GM23338 (cell line): ENCODE data around the gene TOMM40L. TPM values are rescaled to one million over a fixed set of nuclear protein-coding genes. Genes with fewer than 3 reads are reported as not detected.

Experiments used
- ATAC-seq: fragments of 200-7000 bp; cut with Tn5 transposase; 3 replicates; pipeline ENCODE4 v1.9.1; 2020
- DNase-seq: peaks from one replicate; pipeline ENCODE4 v3.0.0-alpha.2; 2015; ENCODE audit warnings: low spot score
- H2AFZ ChIP-seq: fragments of 200-600 bp; sonication (generic); 2 replicates; pipeline ENCODE4 v1.8.0; 2016; ENCODE audit warnings: antibody characterized with exemption, mild to moderate bottlenecking, moderate library complexity
- H3F3A ChIP-seq: fragments of 200-600 bp; sonication (generic); replicated peaks from 2 replicates; pipeline ENCODE4 v1.8.0; 2017; ENCODE audit warnings: antibody characterized with exemption, mixed run types, low read depth
- H3K27ac ChIP-seq: fragments of 200-600 bp; sonication (generic); 2 replicates; pipeline ENCODE4 v1.6.1; 2016; ENCODE audit warnings: low read depth
- H3K27me3 ChIP-seq: fragments of 200-600 bp; sonication (generic); 2 replicates; pipeline ENCODE4 v1.8.0; 2016; ENCODE audit warnings: mild to moderate bottlenecking, mixed run types, moderate library complexity; ENCODE audit not compliant: insufficient read depth
- H3K36me3 ChIP-seq: fragments of 200-600 bp; sonication (generic); 2 replicates; pipeline ENCODE4 v1.8.0; 2016; ENCODE audit warnings: mild to moderate bottlenecking; ENCODE audit not compliant: insufficient read depth
- H3K4me1 ChIP-seq: fragments of 200-600 bp; sonication (generic); 2 replicates; pipeline ENCODE4 v1.8.0; 2016; ENCODE audit warnings: mild to moderate bottlenecking, moderate library complexity; ENCODE audit not compliant: insufficient read depth
- H3K4me2 ChIP-seq: fragments of 200-600 bp; sonication (generic); 2 replicates; pipeline ENCODE4 v1.7.1; 2017; ENCODE audit warnings: mixed run types
- H3K4me3 ChIP-seq: fragments of 200-600 bp; sonication (generic); 2 replicates; pipeline ENCODE4 v1.6.1; 2016; ENCODE audit warnings: mixed run types
- H3K79me2 ChIP-seq: fragments of 200-600 bp; sonication (generic); replicated peaks from 2 replicates; pipeline ENCODE4 v1.8.0; 2017; ENCODE audit warnings: mild to moderate bottlenecking; ENCODE audit not compliant: insufficient read depth
- H3K9me2 ChIP-seq: fragments of 200-600 bp; sonication (generic); 2 replicates; pipeline ENCODE4 v1.8.0; 2017; ENCODE audit not compliant: insufficient read depth
- H4K20me1 ChIP-seq: fragments of 200-600 bp; sonication (generic); replicated peaks from 2 replicates; pipeline ENCODE4 v1.8.0; 2017; ENCODE audit warnings: mild to moderate bottlenecking; ENCODE audit not compliant: insufficient read depth
- H3K27ac Mint-ChIP-seq: 2 replicates; pipeline ENCODE4 v1.8.0; 2020; ENCODE audit warnings: inconsistent platforms, mild to moderate bottlenecking, moderate library complexity, mixed read lengths
- H3K27me3 Mint-ChIP-seq: 3 replicates; pipeline ENCODE4 v1.8.0; 2022; ENCODE audit warnings: low read depth, mild to moderate bottlenecking, moderate library complexity, mixed read lengths, inconsistent platforms; ENCODE audit not compliant: insufficient read depth, poor library complexity
- H3K36me3 Mint-ChIP-seq: 3 replicates; pipeline ENCODE4 v1.8.0; 2021; ENCODE audit warnings: low read depth, mild to moderate bottlenecking, inconsistent platforms, moderate library complexity, mixed read lengths
- H3K4me1 Mint-ChIP-seq: 3 replicates; pipeline ENCODE4 v1.8.0; 2020; ENCODE audit warnings: mild to moderate bottlenecking, inconsistent platforms, mixed read lengths
- H3K4me3 Mint-ChIP-seq: 3 replicates; pipeline ENCODE4 v1.8.0; 2021; ENCODE audit warnings: moderate library complexity, mild to moderate bottlenecking, inconsistent platforms, mixed read lengths
- H3K9me3 Mint-ChIP-seq: 3 replicates; pipeline ENCODE4 v1.8.0; 2020; ENCODE audit warnings: moderate library complexity, mild to moderate bottlenecking, inconsistent platforms, mixed read lengths
- CREB1 ChIP-seq: fragments of 250-450 bp; sonication (Bioruptor Pico); IDR thresholded peaks from 2 replicates; pipeline ENCODE4 v1.5.0; 2020; ENCODE audit warnings: low read depth, mild to moderate bottlenecking, moderate library complexity
- EZH2 ChIP-seq: fragments of 200-600 bp; sonication (generic); IDR thresholded peaks from one replicate; pipeline ENCODE4 v1.8.0; 2017; ENCODE audit warnings: antibody characterized with exemption, mild to moderate bottlenecking, low read depth; ENCODE audit not compliant: unreplicated experiment
- EZH2phosphoT487 ChIP-seq: fragments of 200-600 bp; sonication (generic); IDR thresholded peaks from one replicate; pipeline ENCODE4 v1.8.1; 2018; ENCODE audit warnings: antibody characterized with exemption; ENCODE audit not compliant: unreplicated experiment
- JUNB ChIP-seq: IDR thresholded peaks from one replicate; pipeline ENCODE4 v1.6.1; 2016; ENCODE audit warnings: antibody characterized with exemption; ENCODE audit not compliant: unreplicated experiment
- NANOG ChIP-seq: IDR thresholded peaks from 2 replicates; pipeline ENCODE4 v1.6.1; 2016; ENCODE audit warnings: antibody characterized with exemption, borderline replicate concordance
- POLR2AphosphoS5 ChIP-seq: IDR thresholded peaks from 2 replicates; pipeline ENCODE4 v1.6.1; 2016; ENCODE audit warnings: antibody characterized with exemption, low read depth
- STAT1 ChIP-seq: IDR thresholded peaks from one replicate; pipeline ENCODE4 v1.6.1; 2016; ENCODE audit warnings: antibody characterized with exemption; ENCODE audit not compliant: unreplicated experiment
- ZNF114 ChIP-seq: fragments of 250-450 bp; sonication (Bioruptor Pico); IDR thresholded peaks from 2 replicates; pipeline ENCODE4 v1.5.0; 2020; ENCODE audit warnings: mild to moderate bottlenecking, moderate library complexity
- ZNF331 ChIP-seq: fragments of 250-450 bp; sonication (Bioruptor Pico); IDR thresholded peaks from 2 replicates; pipeline ENCODE4 v1.5.0; 2020; ENCODE audit warnings: low read depth, mild to moderate bottlenecking, moderate library complexity
- polyA plus RNA-seq: library from polyadenylated mRNA; unstranded; fragments of >200 nt; fragmentation: Nextera tagmentation; extraction: Ambion mirVana; gene quantifications from 2 replicates; pipeline ENCODE4 v1.2.1, GENCODE V29; 2016
- total RNA-seq: library from RNA; depleted of rRNA; stranded (reverse); fragments of >200 nt; shearing (Covaris generic); gene quantifications from 2 replicates; pipeline ENCODE4 v1.2.3, GENCODE V29; 2014
- TF ChIP-seq, protein P1 (sequence below), 2 experiments: fragments of 200-600 bp in 1 of 2; sonication (generic) in 1 of 2; conservative IDR thresholded peaks; 2 replicates each; pipeline versions ENCODE4 v1.5.1 to v1.6.1; 2016 to 2017; ENCODE audit warnings: antibody characterized with exemption in 2 of 2, low read depth in 2 of 2, mild to moderate bottlenecking in 2 of 2, moderate library complexity in 1 of 2
- TF ChIP-seq, protein P2 (sequence below): IDR thresholded peaks from 2 replicates; pipeline ENCODE4 v1.6.1; 2016; ENCODE audit warnings: antibody characterized with exemption
- TF ChIP-seq, protein P3 (sequence below): fragments of 250-450 bp; sonication (Bioruptor Pico); IDR thresholded peaks from 2 replicates; pipeline ENCODE4 v1.5.0; 2020; ENCODE audit warnings: mild to moderate bottlenecking, moderate library complexity
- TF ChIP-seq, protein P4 (sequence below): IDR thresholded peaks from one replicate; pipeline ENCODE4 v1.6.1; 2018; ENCODE audit warnings: antibody characterized with exemption; ENCODE audit not compliant: unreplicated experiment

The TOMM40L gene
- total and polyA plus RNA-seq, 2 experiments from 2014 or later: 6.8 to 12.9 TPM

DNA sequence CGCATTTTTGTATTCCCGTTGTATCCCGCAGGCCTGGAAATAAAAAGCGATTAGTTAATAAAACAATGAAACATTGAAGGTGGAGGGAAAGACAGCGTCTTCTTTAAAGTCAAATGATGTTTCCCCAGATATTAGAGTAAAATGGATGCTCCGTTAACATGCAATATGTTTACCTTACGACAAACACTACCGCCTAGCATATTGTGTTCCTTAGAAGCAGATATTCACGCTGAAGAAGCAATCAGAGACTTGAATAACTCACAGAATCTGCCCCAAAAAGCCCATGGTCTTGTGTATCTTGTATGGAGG lies 48.0 kb upstream of the TOMM40L start:
- Histone ChIP-seq H4K20me1 (peaks cover 6% of the 10 kb centered on the region; the same call in 1 of the 2 replicates), H3K27ac (peak overlapping the region; percentile 92; the same call in 1 of the 2 replicates), H3K4me2 (peak overlapping the region; percentile 100), H3K79me2 (peaks cover 8% of the 10 kb centered on the region), H3K36me3 (peaks cover 7% of the 10 kb centered on the region), H3K9me2 (no peaks in the 10 kb centered on the region), H2AFZ (peak overlapping the region; percentile 98; the same call in 1 of the 2 replicates), H3K4me3 (peak overlapping the region; percentile 99), H3K4me1 (peaks cover 15% of the 10 kb centered on the region; the same call in 1 of the 2 replicates), H3K27me3 (no peaks in the 10 kb centered on the region), H3F3A (no peaks in the 10 kb centered on the region)
- peak overlapping the region; percentile 98 for H3K4me3 Mint-ChIP-seq
- DNase-seq (no peak), ATAC-seq (no peak)
- H3K27me3 Mint-ChIP-seq: peaks cover 2% of the 10 kb centered on the region
- TF ChIP-seq, protein P1, sequence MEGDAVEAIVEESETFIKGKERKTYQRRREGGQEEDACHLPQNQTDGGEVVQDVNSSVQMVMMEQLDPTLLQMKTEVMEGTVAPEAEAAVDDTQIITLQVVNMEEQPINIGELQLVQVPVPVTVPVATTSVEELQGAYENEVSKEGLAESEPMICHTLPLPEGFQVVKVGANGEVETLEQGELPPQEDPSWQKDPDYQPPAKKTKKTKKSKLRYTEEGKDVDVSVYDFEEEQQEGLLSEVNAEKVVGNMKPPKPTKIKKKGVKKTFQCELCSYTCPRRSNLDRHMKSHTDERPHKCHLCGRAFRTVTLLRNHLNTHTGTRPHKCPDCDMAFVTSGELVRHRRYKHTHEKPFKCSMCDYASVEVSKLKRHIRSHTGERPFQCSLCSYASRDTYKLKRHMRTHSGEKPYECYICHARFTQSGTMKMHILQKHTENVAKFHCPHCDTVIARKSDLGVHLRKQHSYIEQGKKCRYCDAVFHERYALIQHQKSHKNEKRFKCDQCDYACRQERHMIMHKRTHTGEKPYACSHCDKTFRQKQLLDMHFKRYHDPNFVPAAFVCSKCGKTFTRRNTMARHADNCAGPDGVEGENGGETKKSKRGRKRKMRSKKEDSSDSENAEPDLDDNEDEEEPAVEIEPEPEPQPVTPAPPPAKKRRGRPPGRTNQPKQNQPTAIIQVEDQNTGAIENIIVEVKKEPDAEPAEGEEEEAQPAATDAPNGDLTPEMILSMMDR (conservative IDR thresholded peaks at IDR 0.05; ENCODE audit: low read depth in 2 of 2): no peak; a peak in 1 of 4 replicates
- no peak for TF ChIP-seq ZNF331 (CRISPR knock-in tag)
- no peak for TF ChIP-seq STAT1
- no peak for TF ChIP-seq JUNB
- TF ChIP-seq, protein P2, sequence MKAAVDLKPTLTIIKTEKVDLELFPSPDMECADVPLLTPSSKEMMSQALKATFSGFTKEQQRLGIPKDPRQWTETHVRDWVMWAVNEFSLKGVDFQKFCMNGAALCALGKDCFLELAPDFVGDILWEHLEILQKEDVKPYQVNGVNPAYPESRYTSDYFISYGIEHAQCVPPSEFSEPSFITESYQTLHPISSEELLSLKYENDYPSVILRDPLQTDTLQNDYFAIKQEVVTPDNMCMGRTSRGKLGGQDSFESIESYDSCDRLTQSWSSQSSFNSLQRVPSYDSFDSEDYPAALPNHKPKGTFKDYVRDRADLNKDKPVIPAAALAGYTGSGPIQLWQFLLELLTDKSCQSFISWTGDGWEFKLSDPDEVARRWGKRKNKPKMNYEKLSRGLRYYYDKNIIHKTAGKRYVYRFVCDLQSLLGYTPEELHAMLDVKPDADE: no peak
- no peak for TF ChIP-seq POLR2AphosphoS5
- no peak for TF ChIP-seq NANOG
- no peak for TF ChIP-seq EZH2
- TF ChIP-seq EZH2phosphoT487: no peak
- TF ChIP-seq ZNF114 (CRISPR knock-in tag): no peak
- no peak for TF ChIP-seq CREB1 (CRISPR knock-in tag)
- TF ChIP-seq, protein P3, sequence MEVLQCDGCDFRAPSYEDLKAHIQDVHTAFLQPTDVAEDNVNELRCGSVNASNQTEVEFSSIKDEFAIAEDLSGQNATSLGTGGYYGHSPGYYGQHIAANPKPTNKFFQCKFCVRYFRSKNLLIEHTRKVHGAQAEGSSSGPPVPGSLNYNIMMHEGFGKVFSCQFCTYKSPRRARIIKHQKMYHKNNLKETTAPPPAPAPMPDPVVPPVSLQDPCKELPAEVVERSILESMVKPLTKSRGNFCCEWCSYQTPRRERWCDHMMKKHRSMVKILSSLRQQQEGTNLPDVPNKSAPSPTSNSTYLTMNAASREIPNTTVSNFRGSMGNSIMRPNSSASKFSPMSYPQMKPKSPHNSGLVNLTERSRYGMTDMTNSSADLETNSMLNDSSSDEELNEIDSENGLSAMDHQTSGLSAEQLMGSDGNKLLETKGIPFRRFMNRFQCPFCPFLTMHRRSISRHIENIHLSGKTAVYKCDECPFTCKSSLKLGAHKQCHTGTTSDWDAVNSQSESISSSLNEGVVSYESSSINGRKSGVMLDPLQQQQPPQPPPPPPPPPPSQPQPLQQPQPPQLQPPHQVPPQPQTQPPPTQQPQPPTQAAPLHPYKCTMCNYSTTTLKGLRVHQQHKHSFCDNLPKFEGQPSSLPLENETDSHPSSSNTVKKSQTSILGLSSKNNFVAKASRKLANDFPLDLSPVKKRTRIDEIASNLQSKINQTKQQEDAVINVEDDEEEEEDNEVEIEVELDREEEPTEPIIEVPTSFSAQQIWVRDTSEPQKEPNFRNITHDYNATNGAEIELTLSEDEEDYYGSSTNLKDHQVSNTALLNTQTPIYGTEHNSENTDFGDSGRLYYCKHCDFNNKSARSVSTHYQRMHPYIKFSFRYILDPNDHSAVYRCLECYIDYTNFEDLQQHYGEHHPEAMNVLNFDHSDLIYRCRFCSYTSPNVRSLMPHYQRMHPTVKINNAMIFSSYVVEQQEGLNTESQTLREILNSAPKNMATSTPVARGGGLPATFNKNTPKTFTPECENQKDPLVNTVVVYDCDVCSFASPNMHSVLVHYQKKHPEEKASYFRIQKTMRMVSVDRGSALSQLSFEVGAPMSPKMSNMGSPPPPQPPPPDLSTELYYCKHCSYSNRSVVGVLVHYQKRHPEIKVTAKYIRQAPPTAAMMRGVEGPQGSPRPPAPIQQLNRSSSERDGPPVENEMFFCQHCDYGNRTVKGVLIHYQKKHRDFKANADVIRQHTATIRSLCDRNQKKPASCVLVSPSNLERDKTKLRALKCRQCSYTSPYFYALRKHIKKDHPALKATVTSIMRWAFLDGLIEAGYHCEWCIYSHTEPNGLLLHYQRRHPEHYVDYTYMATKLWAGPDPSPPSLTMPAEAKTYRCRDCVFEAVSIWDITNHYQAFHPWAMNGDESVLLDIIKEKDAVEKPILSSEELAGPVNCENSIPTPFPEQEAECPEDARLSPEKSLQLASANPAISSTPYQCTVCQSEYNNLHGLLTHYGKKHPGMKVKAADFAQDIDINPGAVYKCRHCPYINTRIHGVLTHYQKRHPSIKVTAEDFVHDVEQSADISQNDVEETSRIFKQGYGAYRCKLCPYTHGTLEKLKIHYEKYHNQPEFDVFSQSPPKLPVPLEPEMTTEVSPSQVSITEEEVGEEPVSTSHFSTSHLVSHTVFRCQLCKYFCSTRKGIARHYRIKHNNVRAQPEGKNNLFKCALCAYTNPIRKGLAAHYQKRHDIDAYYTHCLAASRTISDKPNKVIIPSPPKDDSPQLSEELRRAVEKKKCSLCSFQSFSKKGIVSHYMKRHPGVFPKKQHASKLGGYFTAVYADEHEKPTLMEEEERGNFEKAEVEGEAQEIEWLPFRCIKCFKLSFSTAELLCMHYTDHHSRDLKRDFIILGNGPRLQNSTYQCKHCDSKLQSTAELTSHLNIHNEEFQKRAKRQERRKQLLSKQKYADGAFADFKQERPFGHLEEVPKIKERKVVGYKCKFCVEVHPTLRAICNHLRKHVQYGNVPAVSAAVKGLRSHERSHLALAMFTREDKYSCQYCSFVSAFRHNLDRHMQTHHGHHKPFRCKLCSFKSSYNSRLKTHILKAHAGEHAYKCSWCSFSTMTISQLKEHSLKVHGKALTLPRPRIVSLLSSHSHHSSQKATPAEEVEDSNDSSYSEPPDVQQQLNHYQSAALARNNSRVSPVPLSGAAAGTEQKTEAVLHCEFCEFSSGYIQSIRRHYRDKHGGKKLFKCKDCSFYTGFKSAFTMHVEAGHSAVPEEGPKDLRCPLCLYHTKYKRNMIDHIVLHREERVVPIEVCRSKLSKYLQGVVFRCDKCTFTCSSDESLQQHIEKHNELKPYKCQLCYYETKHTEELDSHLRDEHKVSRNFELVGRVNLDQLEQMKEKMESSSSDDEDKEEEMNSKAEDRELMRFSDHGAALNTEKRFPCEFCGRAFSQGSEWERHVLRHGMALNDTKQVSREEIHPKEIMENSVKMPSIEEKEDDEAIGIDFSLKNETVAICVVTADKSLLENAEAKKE (CRISPR knock-in tag): no peak
- TF ChIP-seq, protein P4, sequence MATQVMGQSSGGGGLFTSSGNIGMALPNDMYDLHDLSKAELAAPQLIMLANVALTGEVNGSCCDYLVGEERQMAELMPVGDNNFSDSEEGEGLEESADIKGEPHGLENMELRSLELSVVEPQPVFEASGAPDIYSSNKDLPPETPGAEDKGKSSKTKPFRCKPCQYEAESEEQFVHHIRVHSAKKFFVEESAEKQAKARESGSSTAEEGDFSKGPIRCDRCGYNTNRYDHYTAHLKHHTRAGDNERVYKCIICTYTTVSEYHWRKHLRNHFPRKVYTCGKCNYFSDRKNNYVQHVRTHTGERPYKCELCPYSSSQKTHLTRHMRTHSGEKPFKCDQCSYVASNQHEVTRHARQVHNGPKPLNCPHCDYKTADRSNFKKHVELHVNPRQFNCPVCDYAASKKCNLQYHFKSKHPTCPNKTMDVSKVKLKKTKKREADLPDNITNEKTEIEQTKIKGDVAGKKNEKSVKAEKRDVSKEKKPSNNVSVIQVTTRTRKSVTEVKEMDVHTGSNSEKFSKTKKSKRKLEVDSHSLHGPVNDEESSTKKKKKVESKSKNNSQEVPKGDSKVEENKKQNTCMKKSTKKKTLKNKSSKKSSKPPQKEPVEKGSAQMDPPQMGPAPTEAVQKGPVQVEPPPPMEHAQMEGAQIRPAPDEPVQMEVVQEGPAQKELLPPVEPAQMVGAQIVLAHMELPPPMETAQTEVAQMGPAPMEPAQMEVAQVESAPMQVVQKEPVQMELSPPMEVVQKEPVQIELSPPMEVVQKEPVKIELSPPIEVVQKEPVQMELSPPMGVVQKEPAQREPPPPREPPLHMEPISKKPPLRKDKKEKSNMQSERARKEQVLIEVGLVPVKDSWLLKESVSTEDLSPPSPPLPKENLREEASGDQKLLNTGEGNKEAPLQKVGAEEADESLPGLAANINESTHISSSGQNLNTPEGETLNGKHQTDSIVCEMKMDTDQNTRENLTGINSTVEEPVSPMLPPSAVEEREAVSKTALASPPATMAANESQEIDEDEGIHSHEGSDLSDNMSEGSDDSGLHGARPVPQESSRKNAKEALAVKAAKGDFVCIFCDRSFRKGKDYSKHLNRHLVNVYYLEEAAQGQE: no peak
- H3K4me1 Mint-ChIP-seq: peaks cover 15% of the 10 kb centered on the region
- H3K9me3 Mint-ChIP-seq: no peaks in the 10 kb centered on the region
- H3K36me3 Mint-ChIP-seq: peaks cover 27% of the 10 kb centered on the region
- peak overlapping the region; percentile 99 for H3K27ac Mint-ChIP-seq
